PC-3 (cell line): ENCODE data around the gene SLC39A11. TPM values are rescaled to one million over a fixed set of nuclear protein-coding genes. Genes with fewer than 3 reads are reported as not detected.

ENCODE experiments used
- ATAC-seq: fragments of 200-7000 bp; cut with Tn5 transposase; 2 replicates; pipeline ENCODE4 v1.9.1; 2020; ENCODE audit warnings: mild to moderate bottlenecking, moderate library complexity
- BruUV-seq: library from RNA; stranded (reverse); fragments of 400-500 nt; replicated peaks from 2 replicates; lab custom pipeline; 2021; lab: Mats Ljungman, UMichigan
- CTCF ChIA-PET: fragments of 300-600 bp; sonication (Branson Sonifier 250); formaldehyde crosslinking; loops from one replicate; lab custom pipeline; 2022; ENCODE audit warnings: antibody characterized with exemption; lab: Charles Lee
- POLR2A ChIA-PET: fragments of 300-600 bp; sonication (Branson Sonifier 250); formaldehyde crosslinking; loops from one replicate; lab custom pipeline; 2022; ENCODE audit warnings: antibody characterized with exemption; ENCODE audit not compliant: unreplicated experiment; lab: Charles Lee
- DNase-seq: peaks from one replicate; pipeline ENCODE4 v3.0.0-alpha.2; 2015
- H2AFZ ChIP-seq: fragments of 300-600 bp; sonication (generic); 2 replicates; pipeline ENCODE4 v1.6.0; 2016; ENCODE audit warnings: antibody characterized with exemption, low read length
- H3F3A ChIP-seq: fragments of 300-600 bp; sonication (generic); one replicate; pipeline ENCODE4 v1.6.0; 2017; ENCODE audit warnings: antibody characterized with exemption, low read length, control low read depth, mild to moderate bottlenecking; ENCODE audit not compliant: unreplicated experiment
- H3K27ac ChIP-seq: fragments of 300-600 bp; sonication (generic); 2 replicates; pipeline ENCODE4 v1.5.1; 2016; ENCODE audit warnings: mild to moderate bottlenecking, low read length
- H3K27me3 ChIP-seq: fragments of 300-600 bp; sonication (generic); 2 replicates; pipeline ENCODE4 v1.6.1; 2016; ENCODE audit warnings: low read length, mixed read lengths
- H3K36me3 ChIP-seq: fragments of 300-600 bp; sonication (generic); 2 replicates; pipeline ENCODE4 v1.6.1; 2016; ENCODE audit warnings: low read depth, mixed run types, low read length, mixed read lengths
- H3K4me1 ChIP-seq: fragments of 300-600 bp; sonication (generic); 2 replicates; pipeline ENCODE4 v1.5.1; 2016; ENCODE audit warnings: low read length; ENCODE audit not compliant: insufficient read depth
- H3K4me2 ChIP-seq: fragments of 300-600 bp; sonication (generic); 2 replicates; pipeline ENCODE4 v1.6.0; 2016; ENCODE audit warnings: low read length
- H3K4me3 ChIP-seq: fragments of 300-600 bp; sonication (generic); 2 replicates; pipeline ENCODE4 v1.5.1; 2016; ENCODE audit warnings: mild to moderate bottlenecking, low read length, mixed read lengths
- H3K79me2 ChIP-seq: fragments of 300-600 bp; sonication (generic); 2 replicates; pipeline ENCODE4 v1.6.1; 2017; ENCODE audit warnings: low read length, mixed read lengths
- H3K9ac ChIP-seq: fragments of 300-600 bp; sonication (generic); 2 replicates; pipeline ENCODE4 v1.6.0; 2016; ENCODE audit warnings: mild to moderate bottlenecking, low read length
- H3K9me2 ChIP-seq: fragments of 300-600 bp; sonication (generic); replicated peaks from 2 replicates; pipeline ENCODE4 v1.6.1; 2016; ENCODE audit warnings: mixed run types, low read length, mixed read lengths
- H3K9me3 ChIP-seq: fragments of 300-600 bp; sonication (generic); 2 replicates; pipeline ENCODE4 v1.6.1; 2016; ENCODE audit warnings: low read length, mixed read lengths
- H4K20me1 ChIP-seq: fragments of 300-600 bp; sonication (generic); 2 replicates; pipeline ENCODE4 v1.6.1; 2016; ENCODE audit warnings: low read length, mixed read lengths
- CTCF ChIP-seq: fragments of 300-600 bp; sonication (generic); conservative IDR thresholded peaks from 2 replicates; pipeline ENCODE4 v1.5.1; 2017; ENCODE audit warnings: antibody characterized with exemption, low read depth, mild to moderate bottlenecking, low read length
- EZH2 ChIP-seq: fragments of 300-600 bp; sonication (generic); IDR thresholded peaks from one replicate; pipeline ENCODE4 v1.6.1; 2017; ENCODE audit warnings: antibody characterized with exemption, mild to moderate bottlenecking, low read length; ENCODE audit not compliant: unreplicated experiment
- EZH2phosphoT487 ChIP-seq: fragments of 300-600 bp; sonication (generic); IDR thresholded peaks from 2 replicates; pipeline ENCODE4 v1.6.1; 2018; ENCODE audit warnings: mild to moderate bottlenecking, antibody characterized with exemption, low read length, borderline replicate concordance
- intact Hi-C: fragments of 100-400 bp; cut with micrococcal nuclease; formaldehyde crosslinking; loops from 2 replicates; pipeline ENCODE4 v1.9.0; 2023
- total RNA-seq: library from RNA; depleted of rRNA; stranded (reverse); fragments of >200 nt; gene quantifications from 2 replicates; pipeline ENCODE4 v1.2.3, GENCODE V29; 2014

The SLC39A11 gene
- total RNA-seq, 1 experiment from 2014 or later = 37.7 TPM

DNA sequence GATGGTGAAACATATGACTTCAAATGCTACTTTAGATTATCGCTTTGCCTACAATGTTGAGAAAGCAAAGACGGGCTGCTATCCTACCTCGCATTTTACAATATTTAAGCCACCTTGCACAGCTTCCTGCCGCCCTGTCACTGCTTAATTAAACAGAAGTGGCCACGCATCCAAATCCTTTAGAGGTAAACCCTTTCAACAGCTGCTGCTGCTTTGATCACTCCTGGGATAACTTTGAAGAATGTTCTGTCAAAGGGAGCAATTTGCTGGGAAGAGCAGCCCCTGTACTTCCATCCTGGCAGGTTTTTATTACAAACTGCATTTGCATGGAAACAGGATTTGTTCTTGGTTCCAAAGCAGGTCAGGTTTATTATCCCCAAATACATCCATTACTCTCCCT, 48.1 kb upstream of the SLC39A11 start:
- Histone ChIP-seq H3K4me1 (peaks cover 4% of the 10 kb centered on the region; the same call in 1 of the 2 replicates), H4K20me1 (no peaks in the 10 kb centered on the region), H3K4me2 (no peak overlapping the region), H3K27ac (no peak overlapping the region), H3K27me3 (no peaks in the 10 kb centered on the region), H3K9me3 (no peaks in the 10 kb centered on the region), H3K9me2 (no peaks in the 10 kb centered on the region), H3K79me2 (no peaks in the 10 kb centered on the region), H3F3A (no peaks in the 10 kb centered on the region), H3K9ac (no peak overlapping the region), H3K36me3 (no peaks in the 10 kb centered on the region), H2AFZ (no peak overlapping the region), H3K4me3 (no peak overlapping the region)
- BruUV-seq = no TSS peak
- POLR2A ChIA-PET = no interaction called here
- ATAC-seq (no peak), DNase-seq (no peak)
- CTCF ChIA-PET = interaction anchor here (0.7 kb wide), 1 partner anchor 1155 kb away, joined by 3 read pairs; no protein-coding TSS in a partner anchor
- no peak for TF ChIP-seq EZH2
- no peak for TF ChIP-seq EZH2phosphoT487
- no peak for TF ChIP-seq CTCF
- intact Hi-C loops = no loop called here

DNA sequence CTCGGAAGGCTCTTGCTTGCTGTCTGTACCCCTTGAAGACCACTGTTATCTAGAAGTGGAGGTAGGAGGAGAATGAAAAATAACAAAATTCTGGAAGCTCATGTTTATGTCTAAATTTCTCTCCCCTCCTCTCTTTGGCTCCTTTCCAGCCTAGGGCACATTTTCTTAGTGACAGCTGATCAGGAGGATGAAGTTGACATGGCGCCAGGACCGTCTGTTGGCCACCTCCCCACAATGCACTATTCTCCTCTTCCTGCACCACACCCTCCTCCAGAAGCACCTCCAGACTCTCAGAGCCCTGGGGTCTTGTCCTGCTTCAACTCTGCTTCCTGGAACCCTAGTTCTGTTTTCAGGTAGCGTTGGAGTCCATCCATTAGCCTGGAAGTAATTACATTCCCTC, 46.8 kb upstream of the SLC39A11 start:
- Histone ChIP-seq H3K4me1 (peaks cover 4% of the 10 kb centered on the region; the same call in 1 of the 2 replicates), H3K27ac (no peak overlapping the region), H3K36me3 (no peaks in the 10 kb centered on the region), H3K9me3 (no peaks in the 10 kb centered on the region), H3K79me2 (no peaks in the 10 kb centered on the region), H3K4me3 (no peak overlapping the region), H3K9me2 (no peaks in the 10 kb centered on the region), H3K4me2 (no peak overlapping the region), H3K27me3 (no peaks in the 10 kb centered on the region), H3K9ac (no peak overlapping the region), H4K20me1 (no peaks in the 10 kb centered on the region), H2AFZ (no peak overlapping the region), H3F3A (no peaks in the 10 kb centered on the region)
- DNase-seq = no peak
- POLR2A ChIA-PET = no interaction called here
- no TSS peak for BruUV-seq
- ATAC-seq = no peak
- TF ChIP-seq EZH2phosphoT487 = no peak
- TF ChIP-seq CTCF = no peak
- TF ChIP-seq EZH2 = no peak
- intact Hi-C loops = no loop called here
- CTCF ChIA-PET = no interaction called here

- CTCF ChIA-PET = no interaction called here
- no peak overlapping the region for H2AFZ ChIP-seq
- POLR2A ChIA-PET = no interaction called here
- no peaks in the 10 kb centered on the region for H3K9me2 ChIP-seq
- BruUV-seq = no TSS peak
- no peaks in the 10 kb centered on the region for H3K79me2 ChIP-seq
- H3F3A ChIP-seq = no peaks in the 10 kb centered on the region
- H3K36me3 ChIP-seq = no peaks in the 10 kb centered on the region
- intact Hi-C loops = no loop called here
- ATAC-seq = no peak
- DNase-seq = no peak
- H3K9me3 ChIP-seq = no peaks in the 10 kb centered on the region
- H3K4me2 ChIP-seq = no peak overlapping the region
- peaks cover 4% of the 10 kb centered on the region; the same call in 1 of the 2 replicates for H3K4me1 ChIP-seq
- TF ChIP-seq CTCF = no peak
- TF ChIP-seq EZH2phosphoT487 = no peak
- no peak for TF ChIP-seq EZH2
- H3K9ac ChIP-seq = no peak overlapping the region
- H3K4me3 ChIP-seq = no peak overlapping the region
- H3K27me3 ChIP-seq = no peaks in the 10 kb centered on the region
- no peak overlapping the region for H3K27ac ChIP-seq
- no peaks in the 10 kb centered on the region for H4K20me1 ChIP-seq
These were observed 46.2 kb upstream of the SLC39A11 start for GRCh38 chr17:73138541-73139138.
